ENCODE measurements around the gene FAM76B. TPM values are rescaled to one million over a fixed set of nuclear protein-coding genes. Genes with fewer than 3 reads are reported as not detected.

The FAM76B gene
- total RNA-seq, 1 donor from 2014 or later, result 53.0 TPM

GRCh38 chr11:95736809-95737208, 52.8 kb downstream of the FAM76B start:
- TF ChIP-seq CTCF (IDR thresholded peaks at IDR 0.05), result no peak
- Mint-ChIP-seq H3K27ac (no peak overlapping the region), H3K4me1 (peaks cover 22% of the 10 kb centered on the region), H3K9me3 (no peaks in the 10 kb centered on the region), H3K36me3 (ENCODE audit: low read depth) (no peaks in the 10 kb centered on the region), H3K27me3 (no peaks in the 10 kb centered on the region), H3K4me3 (no peak overlapping the region)
- POLR2A ChIA-PET, result interaction anchor here (1.3 to 1.5 kb wide), 2 partner anchors 11 to 21 kb away, joined by 4 to 6 read pairs; no protein-coding TSS in a partner anchor
- no peak for ATAC-seq (ENCODE audit: low read depth)
- CTCF ChIA-PET, result interaction anchor here (1.3 to 1.7 kb wide), 2 partner anchors 10 to 34 kb away, joined by 3 to 6 read pairs; no protein-coding TSS in a partner anchor
- DNase-seq, result no peak
- intact Hi-C loops (cut with micrococcal nuclease), result no loop called here

GRCh38 chr11:95736355-95736754, 53.2 kb downstream of the FAM76B start:
- POLR2A ChIA-PET, result interaction anchor here (1.3 to 1.5 kb wide), 2 partner anchors 11 to 20 kb away, joined by 4 to 6 read pairs; no protein-coding TSS in a partner anchor
- no peak for TF ChIP-seq CTCF (IDR thresholded peaks at IDR 0.05)
- peaks cover 3% of the 10 kb centered on the region for H3K9me3 Mint-ChIP-seq
- no peak for ATAC-seq (ENCODE audit: low read depth)
- H3K27ac Mint-ChIP-seq, result no peak overlapping the region
- no peak overlapping the region for H3K4me3 Mint-ChIP-seq
- no peak for DNase-seq
- CTCF ChIA-PET, result interaction anchor here (1.3 to 1.7 kb wide), 2 partner anchors 10 to 33 kb away, joined by 3 to 6 read pairs; no protein-coding TSS in a partner anchor
- no peaks in the 10 kb centered on the region for H3K27me3 Mint-ChIP-seq
- H3K36me3 Mint-ChIP-seq (ENCODE audit: low read depth), result no peaks in the 10 kb centered on the region
- intact Hi-C loops (cut with micrococcal nuclease), result no loop called here
- H3K4me1 Mint-ChIP-seq, result peaks cover 22% of the 10 kb centered on the region

GRCh38 chr11:95734009-95734572, 55.5 kb downstream of the FAM76B start:
- ChIA-PET CTCF (interaction anchor here (0.6 kb wide), 1 partner anchor 29 kb away, joined by 3 read pairs; no protein-coding TSS in a partner anchor), POLR2A (interaction anchor here (0.9 to 1.3 kb wide), 2 partner anchors 8 to 13 kb away, joined by 5 to 7 read pairs; no protein-coding TSS in a partner anchor)
- no peaks in the 10 kb centered on the region for H3K27me3 Mint-ChIP-seq
- DNase-seq (no peak), ATAC-seq (ENCODE audit: low read depth) (peak; percentile 34)
- H3K9me3 Mint-ChIP-seq, result peaks cover 4% of the 10 kb centered on the region
- H3K36me3 Mint-ChIP-seq (ENCODE audit: low read depth), result no peaks in the 10 kb centered on the region
- no peak overlapping the region for H3K4me3 Mint-ChIP-seq
- intact Hi-C loops (cut with micrococcal nuclease), result loop anchor here (2.0 kb wide), 1 partner anchor 17 kb away; no protein-coding TSS in a partner anchor
- H3K4me1 Mint-ChIP-seq, result peaks cover 22% of the 10 kb centered on the region
- H3K27ac Mint-ChIP-seq, result peak overlapping the region; percentile 20
- no peak for TF ChIP-seq CTCF (IDR thresholded peaks at IDR 0.05)

GRCh38 chr11:95732930-95733602, 56.5 kb downstream of the FAM76B start:
- Mint-ChIP-seq H3K36me3 (ENCODE audit: low read depth) (no peaks in the 10 kb centered on the region), H3K27ac (no peak overlapping the region), H3K4me1 (peaks cover 22% of the 10 kb centered on the region), H3K4me3 (no peak overlapping the region), H3K27me3 (no peaks in the 10 kb centered on the region), H3K9me3 (peaks cover 4% of the 10 kb centered on the region)
- no peak for DNase-seq
- ATAC-seq (ENCODE audit: low read depth), result no peak
- ChIA-PET POLR2A (interaction anchor here (0.7 to 1.3 kb wide), 4 partner anchors 9 to 18 kb away, joined by 3 to 7 read pairs (median 4); no protein-coding TSS in a partner anchor), CTCF (interaction anchor here (0.6 to 0.7 kb wide), 2 partner anchors 27 to 28 kb away, joined by 3 to 4 read pairs; no protein-coding TSS in a partner anchor)
- TF ChIP-seq CTCF (IDR thresholded peaks at IDR 0.05), result no peak
- intact Hi-C loops (cut with micrococcal nuclease), result no loop called here

GRCh38 chr11:95729462-95729861, 60.1 kb downstream of the FAM76B start:
- no peak for TF ChIP-seq CTCF (IDR thresholded peaks at IDR 0.05)
- no peak for ATAC-seq (ENCODE audit: low read depth)
- intact Hi-C loops (cut with micrococcal nuclease), result no loop called here
- Mint-ChIP-seq H3K36me3 (ENCODE audit: low read depth) (no peaks in the 10 kb centered on the region), H3K9me3 (peaks cover 4% of the 10 kb centered on the region), H3K27ac (no peak overlapping the region), H3K4me1 (peaks cover 11% of the 10 kb centered on the region), H3K27me3 (no peaks in the 10 kb centered on the region), H3K4me3 (no peak overlapping the region)
- POLR2A ChIA-PET, result interaction anchor here (1.0 kb wide), 1 partner anchor 14 kb away, joined by 3 read pairs; no protein-coding TSS in a partner anchor
- no peak for DNase-seq
- CTCF ChIA-PET, result interaction anchor here (1.3 kb wide), 1 partner anchor 9 kb away, joined by 4 read pairs; no protein-coding TSS in a partner anchor

Measured in activated B cell treated with CpG ODN at 0.5 μM for 24 hours (primary cell).